B cell (primary cell): ENCODE results near the gene ERCC4. TPM values are rescaled to one million over a fixed set of nuclear protein-coding genes. Genes with fewer than 3 reads are reported as not detected.

Experiments
- ATAC-seq: fragments of 200-7000 bp; cut with Tn5 transposase; one replicate; pipeline ENCODE4 v1.10.0; 2021; ENCODE audit warnings: low read depth, mild to moderate bottlenecking, moderate number of reproducible peaks, moderate library complexity
- CTCF ChIA-PET: fragments of 350-600 bp; sonication (Branson Sonifier 250); formaldehyde crosslinking; loops from one replicate; lab custom pipeline; 2021; ENCODE audit warnings: antibody characterized with exemption, inconsistent platforms; lab: Charles Lee
- POLR2A ChIA-PET: fragments of 350-600 bp; sonication (Branson Sonifier 250); formaldehyde crosslinking; loops from one replicate; lab custom pipeline; 2021; ENCODE audit warnings: antibody characterized with exemption; lab: Charles Lee
- DNase-seq: peaks from one replicate; pipeline ENCODE4 v3.0.0; 2013
- H2AFZ ChIP-seq: 2 replicates; pipeline ENCODE4 v1.6.1; 2012; ENCODE audit warnings: mild to moderate bottlenecking, low read depth, low read length; ENCODE audit not compliant: insufficient read depth, poor library complexity, severe bottlenecking
- H3K27ac ChIP-seq, 2 donors: 1 replicate in 1 of 2; 2 replicates in 1 of 2; pipeline ENCODE4 v1.5.1; 2012 to 2013; ENCODE audit warnings: low read length in 2 of 2, mild to moderate bottlenecking in 2 of 2, moderate library complexity in 1 of 2
- H3K27me3 ChIP-seq, 4 experiments: fragments of 200-600 bp in 1 of 4; sonication (generic) in 1 of 4; replicated peaks in 1 of 4; 1 replicate in 2 of 4; 2 replicates in 2 of 4; pipeline versions ENCODE4 v1.6.1 to v1.7.0; 2013 to 2016; ENCODE audit warnings: low read length in 3 of 4, mild to moderate bottlenecking in 2 of 4, mixed read lengths in 1 of 4, moderate library complexity in 1 of 4; ENCODE audit not compliant: insufficient read depth in 4 of 4, control insufficient read depth in 3 of 4; ENCODE audit errors: control extremely low read depth in 1 of 4
- H3K36me3 ChIP-seq, 2 experiments: replicated peaks in 1 of 2; 1 replicate in 1 of 2; 2 replicates in 1 of 2; pipeline versions ENCODE4 v1.6.1 to v1.7.1; 2013; ENCODE audit warnings: low read length in 1 of 2; ENCODE audit not compliant: insufficient read depth in 2 of 2, control insufficient read depth in 1 of 2; ENCODE audit errors: control extremely low read depth in 1 of 2, extremely low read depth in 1 of 2
- H3K4me1 ChIP-seq, 2 donors: fragments of 200-600 bp in 1 of 2; sonication (generic) in 1 of 2; 1 replicate in 1 of 2; 2 replicates in 1 of 2; pipeline versions ENCODE4 v1.5.1 to v1.6.1; 2013 to 2017; ENCODE audit warnings: low read length in 2 of 2; ENCODE audit not compliant: control insufficient read depth in 2 of 2, insufficient read depth in 2 of 2
- H3K4me2 ChIP-seq: replicated peaks from 2 replicates; pipeline ENCODE3; 2012; ENCODE audit warnings: mild to moderate bottlenecking, low read depth, low read length; ENCODE audit not compliant: poor library complexity, severe bottlenecking
- H3K4me3 ChIP-seq, 5 experiments: fragments of 200-600 bp in 1 of 5; sonication (generic) in 1 of 5; 1 replicate in 3 of 5; 2 replicates in 2 of 5; pipeline versions ENCODE4 v1.5.1 to v1.7.0; 2011 to 2016; ENCODE audit warnings: low read length in 4 of 5, mild to moderate bottlenecking in 4 of 5, low read depth in 2 of 5, control low read depth in 1 of 5, moderate library complexity in 1 of 5; ENCODE audit not compliant: insufficient read depth in 1 of 5; ENCODE audit errors: control extremely low read depth in 1 of 5, extremely low read depth in 1 of 5
- H3K79me2 ChIP-seq: fragments of 200-600 bp; sonication (generic); one replicate; pipeline ENCODE4 v1.6.0; 2016; ENCODE audit warnings: low read length; ENCODE audit not compliant: control insufficient read depth, insufficient read depth
- H3K9ac ChIP-seq: fragments of 200-600 bp; sonication (generic); 2 replicates; pipeline ENCODE4 v1.6.1; 2017; ENCODE audit warnings: mild to moderate bottlenecking, low read length, moderate library complexity
- H3K9me3 ChIP-seq, 3 donors: one replicate each; pipeline versions ENCODE4 v1.6.1 to v1.7.1; 2013; ENCODE audit warnings: low read length in 2 of 3; ENCODE audit not compliant: control insufficient read depth in 2 of 3, insufficient read depth in 1 of 3; ENCODE audit errors: control extremely low read depth in 1 of 3
- H4K20me1 ChIP-seq: 2 replicates; pipeline ENCODE4 v1.6.0; 2012; ENCODE audit warnings: mild to moderate bottlenecking, low read length; ENCODE audit not compliant: insufficient read depth, control insufficient read depth, poor library complexity, severe bottlenecking
- H3K27ac Mint-ChIP-seq: one replicate; pipeline ENCODE4 v1.8.0; 2021; ENCODE audit warnings: mixed read lengths
- H3K27me3 Mint-ChIP-seq: one replicate; pipeline ENCODE4 v1.8.0; 2021; ENCODE audit warnings: mixed read lengths
- H3K4me1 Mint-ChIP-seq: one replicate; pipeline ENCODE4 v1.8.0; 2021; ENCODE audit warnings: mixed read lengths
- H3K4me3 Mint-ChIP-seq: one replicate; pipeline ENCODE4 v1.8.0; 2021; ENCODE audit warnings: mixed read lengths
- H3K9me3 Mint-ChIP-seq: one replicate; pipeline ENCODE4 v1.8.0; 2022; ENCODE audit warnings: mixed read lengths; ENCODE audit not compliant: insufficient read depth
- CTCF ChIP-seq: fragments of 200-600 bp; IDR thresholded peaks from one replicate; pipeline ENCODE4 v1.8.0; 2022; ENCODE audit warnings: antibody characterized with exemption, mild to moderate bottlenecking
- EZH2 ChIP-seq: IDR thresholded peaks from 2 replicates; pipeline ENCODE4 v1.6.1; 2012; ENCODE audit warnings: borderline replicate concordance, low read depth, mild to moderate bottlenecking, moderate library complexity, low read length; ENCODE audit not compliant: insufficient read depth, poor library complexity, severe bottlenecking
- WGBS: methylation state at CpG from one replicate; pipeline ENCODE4 v1.1.5; 2013; ENCODE audit warnings: missing lambda C conversion rate; ENCODE audit not compliant: insufficient coverage; 5-methylcytosine and 5-hydroxymethylcytosine counted together
- intact Hi-C: fragments of 100-400 bp; cut with micrococcal nuclease; formaldehyde crosslinking; loops from one replicate; pipeline ENCODE4 v1.10.0; 2022
- polyA plus RNA-seq: library from polyadenylated mRNA; depleted of rRNA; stranded (reverse); fragments of >200 nt; gene quantifications from 2 replicates; pipeline ENCODE4 v1.2.3, GENCODE V29; 2012
- total RNA-seq, 2 donors: library from RNA; stranded (reverse); fragments of 120-200 nt in 1 of 2; gene quantifications; 1 replicate in 1 of 2; 2 replicates in 1 of 2; pipeline versions ENCODE4 v1.2.3 to v1.2.4, GENCODE V29; 2013 to 2022

Gene ERCC4
- total and polyA plus RNA-seq, 2 donors (not counting 1 experiment from before 2014, with no cell fraction given) = 1.0 to 11.9 TPM

GRCh38 chr16:13957197-13958078 is 37.5 kb downstream of the ERCC4 start:
- POLR2A ChIA-PET = no interaction called here
- TF ChIP-seq CTCF (no peak), EZH2 (no peak)
- peaks cover 16% of the 10 kb centered on the region for H3K27me3 Mint-ChIP-seq
- CTCF ChIA-PET = interaction anchor here (1.0 to 1.2 kb wide), 2 partner anchors 34 to 40 kb away, joined by 3 to 4 read pairs; no protein-coding TSS in a partner anchor
- Histone ChIP-seq H3K27me3 (peaks cover 0 to 6% (median 0%) of the 10 kb centered on the region in 4 experiments), H4K20me1 (no peaks in the 10 kb centered on the region), H3K36me3 (no peaks in the 10 kb centered on the region), H3K4me1 (peaks cover 0 to 6% of the 10 kb centered on the region in 2 donors), H3K4me3 (peak overlapping the region in 3 of 5 experiments; percentile 15 to 39 (median 37)), H3K9me3 (no peaks in the 10 kb centered on the region), H3K27ac (no peak overlapping the region), H2AFZ (peak overlapping the region; percentile 49), H3K9ac (peak overlapping the region; percentile 31), H3K4me2 (peak overlapping the region; percentile 52), H3K79me2 (no peaks in the 10 kb centered on the region)
- peak; percentile 13 for DNase-seq
- intact Hi-C loops = no loop called here
- H3K4me3 Mint-ChIP-seq = peak overlapping the region; percentile 81
- peak overlapping the region; percentile 47 for H3K27ac Mint-ChIP-seq
- peak; percentile 65 for ATAC-seq
- H3K9me3 Mint-ChIP-seq = no peaks in the 10 kb centered on the region
- WGBS = 66% methylated on average over 6 of the region's 14 CpGs
- H3K4me1 Mint-ChIP-seq = peaks cover 18% of the 10 kb centered on the region

- Mint-ChIP-seq H3K4me3 (no peak overlapping the region), H3K9me3 (no peaks in the 10 kb centered on the region), H3K27me3 (peaks cover 16% of the 10 kb centered on the region), H3K4me1 (peaks cover 18% of the 10 kb centered on the region), H3K27ac (no peak overlapping the region)
- Histone ChIP-seq H3K36me3 (no peaks in the 10 kb centered on the region), H3K4me2 (no peak overlapping the region), H3K9ac (no peak overlapping the region), H2AFZ (no peak overlapping the region), H3K4me1 (peaks cover 0 to 6% of the 10 kb centered on the region in 2 donors), H3K4me3 (no peak overlapping the region), H3K9me3 (no peaks in the 10 kb centered on the region), H4K20me1 (no peaks in the 10 kb centered on the region), H3K27me3 (peaks cover 0 to 6% (median 0%) of the 10 kb centered on the region in 4 experiments), H3K79me2 (no peaks in the 10 kb centered on the region), H3K27ac (no peak overlapping the region)
- CTCF ChIA-PET = no interaction called here
- WGBS = no CpG with 5 or more reads among the region's 4 CpGs
- no peak for DNase-seq
- POLR2A ChIA-PET = no interaction called here
- intact Hi-C loops = no loop called here
- no peak for TF ChIP-seq CTCF
- TF ChIP-seq EZH2 = no peak
- ATAC-seq = no peak
Observed at GRCh38 chr16:13958474-13958873, 38.5 kb downstream of the ERCC4 start.
